ENCODE measurements around the gene DCUN1D2.

DNA sequence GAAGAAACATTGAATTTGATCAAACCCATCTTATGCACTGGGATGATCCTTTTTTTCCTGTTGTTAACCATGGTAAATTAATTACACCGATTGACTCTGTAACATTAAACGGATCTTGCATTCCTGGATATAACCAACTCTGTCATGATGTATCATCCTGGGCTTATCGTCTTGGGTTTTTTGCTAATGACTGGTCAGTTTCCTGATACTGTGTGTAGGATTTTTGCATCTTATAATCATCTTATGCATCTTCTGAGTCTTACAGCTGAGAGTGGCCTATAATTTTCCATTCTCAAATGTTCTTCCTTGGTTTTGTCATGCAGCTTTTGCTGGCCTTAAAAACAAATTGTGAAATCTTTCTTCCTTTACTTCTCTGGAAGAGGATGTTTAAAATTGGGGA, 12.8 kb downstream of the DCUN1D2 start:
- no peak for TF ChIP-seq POLR2A (IDR thresholded peaks at IDR 0.05; ENCODE audit: low read depth, low read length)
- no peak for TF ChIP-seq SPI1 (IDR thresholded peaks at IDR 0.05; ENCODE audit: low read depth, low read length)
- TF ChIP-seq POLR2AphosphoS5 (IDR thresholded peaks at IDR 0.05; ENCODE audit: low read depth, low read length), result no peak
